ENCODE measurements around the gene PSMA1.

DNA sequence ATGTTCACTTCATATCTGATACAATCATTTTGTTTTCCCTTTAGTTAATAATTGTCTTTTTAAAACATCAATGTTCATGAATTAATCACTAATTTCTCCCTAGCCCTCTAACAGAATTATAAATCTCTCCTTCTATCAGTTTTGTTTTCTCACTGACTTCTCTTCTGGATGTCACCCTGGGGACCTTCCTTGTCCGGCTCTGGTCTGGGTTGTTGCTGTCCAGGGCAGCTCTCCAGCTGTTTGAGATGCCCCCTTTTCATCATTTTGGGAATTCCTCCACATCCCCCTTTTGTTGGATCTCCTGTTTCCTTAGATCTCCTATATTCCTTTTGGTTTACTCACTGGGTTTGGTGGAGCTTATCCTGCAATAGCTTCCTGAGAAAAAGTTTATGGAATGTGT is 35.6 kb upstream of the PSMA1 start:
- TF ChIP-seq, protein P1, sequence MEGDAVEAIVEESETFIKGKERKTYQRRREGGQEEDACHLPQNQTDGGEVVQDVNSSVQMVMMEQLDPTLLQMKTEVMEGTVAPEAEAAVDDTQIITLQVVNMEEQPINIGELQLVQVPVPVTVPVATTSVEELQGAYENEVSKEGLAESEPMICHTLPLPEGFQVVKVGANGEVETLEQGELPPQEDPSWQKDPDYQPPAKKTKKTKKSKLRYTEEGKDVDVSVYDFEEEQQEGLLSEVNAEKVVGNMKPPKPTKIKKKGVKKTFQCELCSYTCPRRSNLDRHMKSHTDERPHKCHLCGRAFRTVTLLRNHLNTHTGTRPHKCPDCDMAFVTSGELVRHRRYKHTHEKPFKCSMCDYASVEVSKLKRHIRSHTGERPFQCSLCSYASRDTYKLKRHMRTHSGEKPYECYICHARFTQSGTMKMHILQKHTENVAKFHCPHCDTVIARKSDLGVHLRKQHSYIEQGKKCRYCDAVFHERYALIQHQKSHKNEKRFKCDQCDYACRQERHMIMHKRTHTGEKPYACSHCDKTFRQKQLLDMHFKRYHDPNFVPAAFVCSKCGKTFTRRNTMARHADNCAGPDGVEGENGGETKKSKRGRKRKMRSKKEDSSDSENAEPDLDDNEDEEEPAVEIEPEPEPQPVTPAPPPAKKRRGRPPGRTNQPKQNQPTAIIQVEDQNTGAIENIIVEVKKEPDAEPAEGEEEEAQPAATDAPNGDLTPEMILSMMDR (IDR thresholded peaks at IDR 0.05): no peak
- TF ChIP-seq TCF7L2 (IDR thresholded peaks at IDR 0.05; ENCODE audit: low read depth, low read length) (no peak), POLR2AphosphoS5 (IDR thresholded peaks at IDR 0.05; ENCODE audit: low read depth, low read length) (no peak), SIN3A (IDR thresholded peaks at IDR 0.05; ENCODE audit: borderline replicate concordance, insufficient read depth, low read depth, low read length) (no peak)
- TF ChIP-seq, protein P2, sequence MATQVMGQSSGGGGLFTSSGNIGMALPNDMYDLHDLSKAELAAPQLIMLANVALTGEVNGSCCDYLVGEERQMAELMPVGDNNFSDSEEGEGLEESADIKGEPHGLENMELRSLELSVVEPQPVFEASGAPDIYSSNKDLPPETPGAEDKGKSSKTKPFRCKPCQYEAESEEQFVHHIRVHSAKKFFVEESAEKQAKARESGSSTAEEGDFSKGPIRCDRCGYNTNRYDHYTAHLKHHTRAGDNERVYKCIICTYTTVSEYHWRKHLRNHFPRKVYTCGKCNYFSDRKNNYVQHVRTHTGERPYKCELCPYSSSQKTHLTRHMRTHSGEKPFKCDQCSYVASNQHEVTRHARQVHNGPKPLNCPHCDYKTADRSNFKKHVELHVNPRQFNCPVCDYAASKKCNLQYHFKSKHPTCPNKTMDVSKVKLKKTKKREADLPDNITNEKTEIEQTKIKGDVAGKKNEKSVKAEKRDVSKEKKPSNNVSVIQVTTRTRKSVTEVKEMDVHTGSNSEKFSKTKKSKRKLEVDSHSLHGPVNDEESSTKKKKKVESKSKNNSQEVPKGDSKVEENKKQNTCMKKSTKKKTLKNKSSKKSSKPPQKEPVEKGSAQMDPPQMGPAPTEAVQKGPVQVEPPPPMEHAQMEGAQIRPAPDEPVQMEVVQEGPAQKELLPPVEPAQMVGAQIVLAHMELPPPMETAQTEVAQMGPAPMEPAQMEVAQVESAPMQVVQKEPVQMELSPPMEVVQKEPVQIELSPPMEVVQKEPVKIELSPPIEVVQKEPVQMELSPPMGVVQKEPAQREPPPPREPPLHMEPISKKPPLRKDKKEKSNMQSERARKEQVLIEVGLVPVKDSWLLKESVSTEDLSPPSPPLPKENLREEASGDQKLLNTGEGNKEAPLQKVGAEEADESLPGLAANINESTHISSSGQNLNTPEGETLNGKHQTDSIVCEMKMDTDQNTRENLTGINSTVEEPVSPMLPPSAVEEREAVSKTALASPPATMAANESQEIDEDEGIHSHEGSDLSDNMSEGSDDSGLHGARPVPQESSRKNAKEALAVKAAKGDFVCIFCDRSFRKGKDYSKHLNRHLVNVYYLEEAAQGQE (IDR thresholded peaks at IDR 0.05; ENCODE audit: insufficient read depth in 1 of 2, low read depth in 2 of 2, low read length in 1 of 2): no peak
